Keratinocyte (primary cell): ENCODE measurements around the gene KRTAP10-12. TPM values are rescaled to one million over a fixed set of nuclear protein-coding genes. Genes with fewer than 3 reads are reported as not detected.

Experiments used
- DNase-seq: peaks from one replicate; pipeline ENCODE4 v3.0.0-alpha.2; 2011; ENCODE audit warnings: low read depth, missing footprints, low spot score
- FAIRE-seq: peaks from 2 replicates; lab custom pipeline; 2011; peaks lifted over from hg19 to GRCh38; lab: Jason Lieb, UNC
- H2AFZ ChIP-seq: 2 replicates; pipeline ENCODE4 v1.6.0; 2012; ENCODE audit warnings: low read length, control low read depth, inconsistent platforms; ENCODE audit not compliant: control insufficient read depth
- H3K27ac ChIP-seq: 2 replicates; pipeline ENCODE4 v1.5.1; 2011; ENCODE audit warnings: low read length; ENCODE audit not compliant: control insufficient read depth, insufficient read depth
- H3K27me3 ChIP-seq: 3 replicates; pipeline ENCODE4 v1.6.0; 2011; ENCODE audit warnings: low read length; ENCODE audit not compliant: control insufficient read depth, insufficient read depth; ENCODE audit errors: extremely low read depth
- H3K36me3 ChIP-seq, 2 experiments: 2 replicates in 1 of 2; 3 replicates in 1 of 2; pipeline ENCODE4 v1.5.1; 2011; ENCODE audit warnings: low read length in 2 of 2, mild to moderate bottlenecking in 1 of 2; ENCODE audit not compliant: control insufficient read depth in 2 of 2, insufficient read depth in 2 of 2; ENCODE audit errors: extremely low read depth in 1 of 2
- H3K4me1 ChIP-seq: 3 replicates; pipeline ENCODE4 v1.5.1; 2011; ENCODE audit warnings: low read length; ENCODE audit not compliant: control insufficient read depth, insufficient read depth; ENCODE audit errors: extremely low read depth
- H3K4me2 ChIP-seq: 3 replicates; pipeline ENCODE4 v1.6.0; 2011; ENCODE audit warnings: low read depth, low read length; ENCODE audit not compliant: control insufficient read depth, insufficient read depth; ENCODE audit errors: extremely low read depth
- H3K4me3 ChIP-seq, 3 experiments: fragments of 200-600 bp in 1 of 3; sonication (generic) in 1 of 3; 2 replicates in 2 of 3; 3 replicates in 1 of 3; pipeline ENCODE4 v1.5.1; 2011 to 2016; ENCODE audit warnings: low read length in 3 of 3, mild to moderate bottlenecking in 3 of 3, control low read depth in 2 of 3, inconsistent platforms in 1 of 3, low read depth in 1 of 3, mixed read lengths in 1 of 3, mixed run types in 1 of 3, moderate library complexity in 1 of 3; ENCODE audit not compliant: control insufficient read depth in 2 of 3, insufficient read depth in 2 of 3; ENCODE audit errors: extremely low read depth in 1 of 3
- H3K79me2 ChIP-seq: 2 replicates; pipeline ENCODE4 v1.6.0; 2012; ENCODE audit warnings: low read length; ENCODE audit not compliant: control insufficient read depth, insufficient read depth
- H3K9ac ChIP-seq: 3 replicates; pipeline ENCODE4 v1.6.0; 2011; ENCODE audit warnings: low read length; ENCODE audit not compliant: control insufficient read depth, insufficient read depth; ENCODE audit errors: extremely low read depth
- H3K9me1 ChIP-seq: 3 replicates; pipeline ENCODE4 v1.6.0; 2011; ENCODE audit warnings: low read length; ENCODE audit not compliant: control insufficient read depth, insufficient read depth; ENCODE audit errors: extremely low read depth
- H3K9me3 ChIP-seq: 2 replicates; pipeline ENCODE4 v1.5.1; 2012; ENCODE audit warnings: low read depth, low read length; ENCODE audit not compliant: control insufficient read depth
- H4K20me1 ChIP-seq: 3 replicates; pipeline ENCODE4 v1.6.0; 2011; ENCODE audit warnings: low read length; ENCODE audit not compliant: control insufficient read depth, insufficient read depth; ENCODE audit errors: extremely low read depth
- EZH2 ChIP-seq: IDR thresholded peaks from one replicate; pipeline ENCODE4 v1.6.1; 2012; ENCODE audit warnings: inconsistent platforms, mild to moderate bottlenecking, low read length, moderate library complexity
- dilution Hi-C: fragments of 300-500 bp; cut with MboI; formaldehyde crosslinking; loops from one replicate; pipeline ENCODE4 v1.7.0; 2020; ENCODE audit warnings: low sequenced_read_pairs; ENCODE audit not compliant: extremely low pct_ligation_motif_present
- polyA plus RNA-seq, 5 experiments: library from polyadenylated mRNA; depleted of rRNA in 3 of 5; stranded (reverse) in 3 of 5; stranded (forward) in 1 of 5; unstranded in 1 of 5; fragments of >200 nt; gene quantifications; 1 replicate in 1 of 5; 2 replicates in 3 of 5; 3 replicates in 1 of 5; pipeline versions ENCODE4 v1.2.1 to v1.2.3, GENCODE V29; 2011 to 2012; ENCODE audit warnings: missing spikeins in 2 of 5, low read depth in 1 of 5, low replicate concordance in 1 of 5
- TF ChIP-seq, protein P1 (sequence below), 3 experiments: IDR thresholded peaks in 1 of 3; conservative IDR thresholded peaks in 1 of 3; optimal IDR thresholded peaks in 1 of 3; 2 replicates in 2 of 3; 3 replicates in 1 of 3; pipeline versions ENCODE3 to v1.5.1; 2011; ENCODE audit warnings: low read length in 3 of 3, mild to moderate bottlenecking in 3 of 3, moderate library complexity in 2 of 3, control low read depth in 1 of 3, inconsistent platforms in 1 of 3; ENCODE audit not compliant: insufficient read depth in 2 of 3; ENCODE audit errors: extremely low read depth in 1 of 3

KRTAP10-12 gene
- polyA plus RNA-seq, 1 donor (not counting 4 experiments of a cell fraction or from before 2014, with no cell fraction given), result not detected

DNA sequence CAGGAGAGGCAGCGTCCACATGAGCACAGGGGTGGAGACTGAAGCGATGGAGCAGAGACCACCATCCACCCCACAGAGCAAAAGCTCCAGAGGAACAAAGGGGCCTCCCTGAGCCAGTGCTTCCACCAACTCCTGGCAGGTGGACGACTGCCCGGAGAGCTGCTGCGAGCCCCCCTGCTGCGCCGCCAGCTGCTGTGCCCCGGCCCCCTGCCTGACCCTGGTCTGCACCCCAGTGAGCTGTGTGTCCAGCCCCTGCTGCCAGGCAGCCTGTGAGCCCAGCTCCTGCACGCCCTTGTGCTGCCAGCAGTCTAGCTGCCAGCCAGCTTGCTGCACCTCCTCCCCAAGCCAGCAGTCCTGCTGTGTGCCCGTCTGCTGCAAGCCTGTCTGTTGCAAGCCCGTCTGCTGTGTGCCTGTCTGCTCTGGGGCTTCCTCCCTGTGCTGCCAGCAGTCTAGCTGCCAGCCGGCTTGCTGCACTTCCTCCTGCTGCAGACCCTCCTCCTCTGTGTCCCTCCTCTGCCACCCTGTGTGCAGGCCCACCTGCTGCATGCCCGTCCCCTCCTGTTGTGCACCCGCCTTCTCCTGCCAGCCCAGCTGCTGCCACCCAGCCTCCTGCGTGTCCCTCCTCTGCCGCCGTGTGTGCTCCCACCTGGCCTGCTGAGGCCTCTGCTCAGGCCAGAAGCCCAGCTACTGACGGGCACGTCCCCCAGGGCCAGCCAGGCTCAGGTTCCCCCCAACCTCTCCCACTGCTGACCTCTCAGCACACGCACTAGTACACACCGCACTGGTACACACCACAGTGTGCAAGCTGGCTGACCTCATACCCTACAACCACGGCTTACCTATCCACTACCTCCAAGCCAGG lies 5.4 kb downstream of the KRTAP10-12 start:
- Histone ChIP-seq H3K79me2 (no peaks in the 10 kb centered on the region), H4K20me1 (no peaks in the 10 kb centered on the region), H2AFZ (no peak overlapping the region), H3K9me1 (no peaks in the 10 kb centered on the region), H3K9me3 (peaks cover 4% of the 10 kb centered on the region), H3K4me1 (no peaks in the 10 kb centered on the region), H3K4me2 (no peak overlapping the region), H3K9ac (no peak overlapping the region), H3K27me3 (peaks cover 21% of the 10 kb centered on the region), H3K4me3 (no peak overlapping the region), H3K36me3 (no peaks in the 10 kb centered on the region), H3K27ac (no peak overlapping the region)
- TF ChIP-seq, protein P1, sequence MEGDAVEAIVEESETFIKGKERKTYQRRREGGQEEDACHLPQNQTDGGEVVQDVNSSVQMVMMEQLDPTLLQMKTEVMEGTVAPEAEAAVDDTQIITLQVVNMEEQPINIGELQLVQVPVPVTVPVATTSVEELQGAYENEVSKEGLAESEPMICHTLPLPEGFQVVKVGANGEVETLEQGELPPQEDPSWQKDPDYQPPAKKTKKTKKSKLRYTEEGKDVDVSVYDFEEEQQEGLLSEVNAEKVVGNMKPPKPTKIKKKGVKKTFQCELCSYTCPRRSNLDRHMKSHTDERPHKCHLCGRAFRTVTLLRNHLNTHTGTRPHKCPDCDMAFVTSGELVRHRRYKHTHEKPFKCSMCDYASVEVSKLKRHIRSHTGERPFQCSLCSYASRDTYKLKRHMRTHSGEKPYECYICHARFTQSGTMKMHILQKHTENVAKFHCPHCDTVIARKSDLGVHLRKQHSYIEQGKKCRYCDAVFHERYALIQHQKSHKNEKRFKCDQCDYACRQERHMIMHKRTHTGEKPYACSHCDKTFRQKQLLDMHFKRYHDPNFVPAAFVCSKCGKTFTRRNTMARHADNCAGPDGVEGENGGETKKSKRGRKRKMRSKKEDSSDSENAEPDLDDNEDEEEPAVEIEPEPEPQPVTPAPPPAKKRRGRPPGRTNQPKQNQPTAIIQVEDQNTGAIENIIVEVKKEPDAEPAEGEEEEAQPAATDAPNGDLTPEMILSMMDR (optimal IDR thresholded peaks at IDR 0.05 in 1 of 3, IDR thresholded peaks at IDR 0.05 in 1 of 3, conservative IDR thresholded peaks at IDR 0.05 in 1 of 3; ENCODE audit: extremely low read depth in 1 of 3, insufficient read depth in 2 of 3, low read length in 3 of 3), result no peak
- no peak for TF ChIP-seq EZH2
- DNase-seq, result no peak
- FAIRE-seq, result no peak
- dilution Hi-C loops, result no loop called here

DNA sequence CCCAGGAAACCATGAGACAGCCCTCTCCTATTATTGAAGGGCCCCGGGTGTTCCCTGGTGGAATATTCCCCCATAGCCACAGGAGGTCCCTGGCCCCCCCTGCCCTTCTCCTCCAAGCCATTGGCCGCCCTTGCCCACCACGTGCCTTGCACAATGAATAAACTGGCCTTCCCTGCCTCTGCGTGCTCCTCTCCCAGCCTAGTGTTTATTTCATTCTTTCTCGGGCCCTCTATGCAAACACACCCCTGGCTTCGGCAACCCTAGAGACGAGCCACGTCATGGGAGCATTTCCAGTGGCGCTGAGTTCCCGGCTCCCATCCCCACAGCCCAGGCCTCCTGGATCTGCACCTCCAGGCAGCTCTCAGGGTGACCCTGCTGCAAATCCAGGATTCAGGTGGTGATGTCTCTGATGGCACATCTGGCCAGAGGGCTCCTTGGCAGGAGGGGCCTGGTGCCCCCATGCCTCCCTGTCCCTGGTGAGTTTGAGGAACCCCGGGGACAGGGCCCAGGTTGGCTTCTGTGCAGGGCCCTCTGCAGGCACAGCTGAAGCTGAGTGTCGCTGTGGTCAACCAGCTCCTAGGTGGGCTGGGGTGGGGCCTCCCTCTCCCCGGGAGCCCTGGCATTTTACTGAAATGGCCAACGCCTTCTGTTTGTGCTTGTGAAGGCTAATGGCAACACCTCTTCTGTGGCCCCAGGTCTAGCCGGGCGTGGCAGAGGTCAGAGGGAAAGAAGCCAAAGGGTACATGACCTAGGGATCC lies 6.2 kb downstream of the KRTAP10-12 start:
- TF ChIP-seq EZH2, result no peak
- TF ChIP-seq, protein P1 (optimal IDR thresholded peaks at IDR 0.05 in 1 of 3, IDR thresholded peaks at IDR 0.05 in 1 of 3, conservative IDR thresholded peaks at IDR 0.05 in 1 of 3; ENCODE audit: extremely low read depth in 1 of 3, insufficient read depth in 2 of 3, low read length in 3 of 3), result no peak
- Histone ChIP-seq H3K27ac (no peak overlapping the region), H4K20me1 (no peaks in the 10 kb centered on the region), H3K4me2 (no peak overlapping the region), H3K9me1 (no peaks in the 10 kb centered on the region), H3K9me3 (peaks cover 4% of the 10 kb centered on the region), H3K79me2 (no peaks in the 10 kb centered on the region), H3K4me1 (no peaks in the 10 kb centered on the region), H3K36me3 (no peaks in the 10 kb centered on the region), H3K9ac (no peak overlapping the region), H2AFZ (no peak overlapping the region), H3K4me3 (no peak overlapping the region), H3K27me3 (peaks cover 19% of the 10 kb centered on the region)
- no peak for DNase-seq
- dilution Hi-C loops, result no loop called here
- no peak for FAIRE-seq
